Gastroesophageal sphincter (tissue), 4 donors: ENCODE data around the gene SEZ6L. TPM values are rescaled to one million over a fixed set of nuclear protein-coding genes. Genes with fewer than 3 reads are reported as not detected.

Experiments used
- ATAC-seq: fragments of 150-250 bp; one replicate; pipeline ENCODE4 v1.9.1; 2016; ENCODE audit warnings: mild to moderate bottlenecking, moderate library complexity
- H3K27ac ChIP-seq, 4 donors: fragments of 200-600 bp; sonication (generic) in 3 of 4; 1 replicate in 3 of 4; 2 replicates in 1 of 4; pipeline ENCODE4 v1.5.1; 2016 to 2019
- H3K27me3 ChIP-seq: fragments of 200-600 bp; sonication (generic); one replicate; pipeline ENCODE4 v1.5.1; 2019
- H3K36me3 ChIP-seq, 2 donors: fragments of 200-600 bp; sonication (generic); one replicate each; pipeline ENCODE4 v1.5.1; 2019; ENCODE audit warnings: control low read depth in 1 of 2
- H3K4me1 ChIP-seq, 3 donors: fragments of 200-600 bp; sonication (generic); 1 replicate in 2 of 3; 2 replicates in 1 of 3; pipeline ENCODE4 v1.5.1; 2016 to 2019; ENCODE audit warnings: control low read depth in 2 of 3
- H3K4me3 ChIP-seq, 2 donors: fragments of 200-600 bp; sonication (generic); one replicate each; pipeline ENCODE4 v1.5.1; 2019; ENCODE audit warnings: mild to moderate bottlenecking in 1 of 2, moderate library complexity in 1 of 2
- H3K9me3 ChIP-seq, 3 donors: fragments of 200-600 bp; sonication (generic); one replicate each; pipeline ENCODE4 v1.5.1; 2017 to 2019; ENCODE audit warnings: control low read depth in 2 of 3
- CTCF ChIP-seq, 4 experiments: fragments of 200-600 bp in 2 of 4; fragments of 450-650 bp in 2 of 4; sonication (generic) in 1 of 4; IDR thresholded peaks; one replicate each; pipeline ENCODE4 v1.5.1; 2017 to 2019; ENCODE audit warnings: antibody characterized with exemption in 4 of 4, mild to moderate bottlenecking in 2 of 4, moderate library complexity in 2 of 4
- EP300 ChIP-seq: sonication (generic); formaldehyde crosslinking; IDR thresholded peaks from one replicate; pipeline ENCODE4 v1.6.1; 2017; ENCODE audit warnings: antibody characterized with exemption, mild to moderate bottlenecking
- POLR2A ChIP-seq, 2 donors: fragments of 450-650 bp; IDR thresholded peaks; one replicate each; pipeline ENCODE4 v1.6.1; 2017; ENCODE audit warnings: antibody characterized with exemption in 2 of 2, mild to moderate bottlenecking in 2 of 2, moderate library complexity in 1 of 2
- POLR2AphosphoS5 ChIP-seq: sonication (generic); formaldehyde crosslinking; IDR thresholded peaks from one replicate; pipeline ENCODE4 v1.6.1; 2017; ENCODE audit warnings: antibody characterized with exemption
- WGBS, 2 donors: methylation state at CpG; one replicate each; pipeline ENCODE4 v1.1.5; 2018; ENCODE audit warnings: low coverage in 1 of 2; 5-methylcytosine and 5-hydroxymethylcytosine counted together
- total RNA-seq, 4 donors: library from RNA; depleted of rRNA; stranded (reverse); fragments of >200 nt; gene quantifications; one replicate each; pipeline ENCODE4 v1.1.0, GENCODE V29; 2016

The SEZ6L gene
- total RNA-seq, 4 donors from 2014 or later: 0.12 to 0.47 (median 0.28) TPM

- no peaks in the 10 kb centered on the region for H3K9me3 ChIP-seq
- 67% methylated on average over 4 of the region's 4 CpGs; no CpG with 5 or more reads in 1 of the 2 donors for WGBS, 2 donors
- no peaks in the 10 kb centered on the region for H3K36me3 ChIP-seq
- TF ChIP-seq POLR2AphosphoS5: no peak
- TF ChIP-seq POLR2A (IDR thresholded peaks at IDR 0.05): no peak
- no peak for TF ChIP-seq CTCF (IDR thresholded peaks at IDR 0.05)
- TF ChIP-seq EP300: no peak
- no peak overlapping the region for H3K27ac ChIP-seq
- H3K27me3 ChIP-seq: peaks cover 65% of the 10 kb centered on the region
- ATAC-seq: no peak
- no peaks in the 10 kb centered on the region for H3K4me1 ChIP-seq
- H3K4me3 ChIP-seq: no peak overlapping the region
These were observed 27.4 kb upstream of the SEZ6L start for GRCh38 chr22:26141831-26142230.

- no peaks in the 10 kb centered on the region for H3K4me1 ChIP-seq
- H3K36me3 ChIP-seq: no peaks in the 10 kb centered on the region
- no peak for ATAC-seq
- H3K27ac ChIP-seq: no peak overlapping the region
- H3K4me3 ChIP-seq: no peak overlapping the region
- H3K27me3 ChIP-seq: peaks cover 66% of the 10 kb centered on the region
- TF ChIP-seq CTCF (IDR thresholded peaks at IDR 0.05) (no peak), POLR2AphosphoS5 (no peak), EP300 (no peak), POLR2A (IDR thresholded peaks at IDR 0.05) (no peak)
- no peaks in the 10 kb centered on the region for H3K9me3 ChIP-seq
- WGBS, 2 donors: 50 to 79% methylated on average over 1 to 3 of the region's 3 CpGs
These were observed 25.4 kb upstream of the SEZ6L start for GRCh38 chr22:26143806-26144325.

GRCh38 chr22:26159886-26160285, 9.4 kb upstream of the SEZ6L start:
- H3K4me3 ChIP-seq: no peak overlapping the region
- H3K27ac ChIP-seq: no peak overlapping the region
- no peaks in the 10 kb centered on the region for H3K4me1 ChIP-seq
- TF ChIP-seq POLR2AphosphoS5 (no peak), CTCF (IDR thresholded peaks at IDR 0.05) (no peak), EP300 (no peak), POLR2A (IDR thresholded peaks at IDR 0.05) (no peak)
- H3K36me3 ChIP-seq: no peaks in the 10 kb centered on the region
- no peak for ATAC-seq
- peaks cover 80% of the 10 kb centered on the region for H3K27me3 ChIP-seq
- peaks cover 0 to 14% (median 0%) of the 10 kb centered on the region in 3 donors for H3K9me3 ChIP-seq

GRCh38 chr22:26161746-26162145, 7.5 kb upstream of the SEZ6L start:
- no peak for ATAC-seq
- H3K4me3 ChIP-seq: no peak overlapping the region
- H3K27me3 ChIP-seq: peaks cover 82% of the 10 kb centered on the region
- TF ChIP-seq CTCF (IDR thresholded peaks at IDR 0.05) (no peak), POLR2A (IDR thresholded peaks at IDR 0.05) (no peak), POLR2AphosphoS5 (no peak), EP300 (no peak)
- H3K27ac ChIP-seq: no peak overlapping the region
- H3K36me3 ChIP-seq: no peaks in the 10 kb centered on the region
- H3K9me3 ChIP-seq: peaks cover 0 to 9% (median 0%) of the 10 kb centered on the region in 3 donors
- 50 to 52% methylated on average over 7 of the region's 7 CpGs for WGBS, 2 donors
- no peaks in the 10 kb centered on the region for H3K4me1 ChIP-seq

GRCh38 chr22:26162926-26163325, 6.3 kb upstream of the SEZ6L start:
- 71 to 75% methylated on average over 1 to 2 of the region's 4 CpGs for WGBS, 2 donors
- TF ChIP-seq EP300 (no peak), CTCF (IDR thresholded peaks at IDR 0.05) (no peak), POLR2A (IDR thresholded peaks at IDR 0.05) (no peak), POLR2AphosphoS5 (no peak)
- no peak overlapping the region for H3K4me3 ChIP-seq
- no peak overlapping the region for H3K27ac ChIP-seq
- no peaks in the 10 kb centered on the region for H3K36me3 ChIP-seq
- no peaks in the 10 kb centered on the region for H3K4me1 ChIP-seq
- H3K27me3 ChIP-seq: peaks cover 87% of the 10 kb centered on the region
- no peak for ATAC-seq
- peaks cover 0 to 6% (median 0%) of the 10 kb centered on the region in 3 donors for H3K9me3 ChIP-seq
